ENCODE results near the gene KIF12.

The KIF12 gene

DNA sequence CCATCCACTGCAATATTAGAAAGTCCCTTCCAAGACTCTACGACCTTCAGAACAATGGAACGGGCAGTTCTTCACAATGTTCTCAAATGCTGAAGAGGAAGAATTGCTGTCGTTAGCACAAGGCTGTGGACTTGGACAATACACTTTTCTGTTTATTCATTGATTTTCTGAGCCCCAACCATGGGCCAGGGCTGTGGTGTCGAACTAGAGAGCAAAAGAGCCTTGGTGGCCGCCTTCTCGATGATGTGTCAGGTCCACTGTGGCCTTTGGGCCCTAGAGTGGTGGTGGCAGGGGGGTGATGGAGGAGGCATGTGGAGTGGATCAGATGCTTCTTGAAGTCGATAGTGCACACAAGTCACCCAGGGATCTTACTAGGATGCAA is 18.5 kb upstream of the KIF12 start:
- Mint-ChIP-seq H3K9me3 (no peaks in the 10 kb centered on the region), H3K4me3 (no peak overlapping the region), H3K36me3 (ENCODE audit: low read depth) (no peaks in the 10 kb centered on the region)

GRCh38 chr9:114116126-114116747 is 17.1 kb upstream of the KIF12 start:
- no peaks in the 10 kb centered on the region for H3K9me3 Mint-ChIP-seq
- H3K27ac Mint-ChIP-seq = no peak overlapping the region
- H3K27me3 Mint-ChIP-seq (ENCODE audit: low read depth) = peaks cover 23% of the 10 kb centered on the region

More for the DNA sequence above, 18.5 kb upstream of the KIF12 start:
- no peak overlapping the region for H3K27ac Mint-ChIP-seq
- H3K4me1 Mint-ChIP-seq (ENCODE audit: low read depth) = no peaks in the 10 kb centered on the region
- H3K27me3 Mint-ChIP-seq (ENCODE audit: low read depth) = peaks cover 21% of the 10 kb centered on the region

GRCh38 chr9:114115654-114116125 is 16.6 kb upstream of the KIF12 start:
- H3K36me3 Mint-ChIP-seq (ENCODE audit: low read depth) = no peaks in the 10 kb centered on the region
- H3K9me3 Mint-ChIP-seq = no peaks in the 10 kb centered on the region
- H3K4me1 Mint-ChIP-seq (ENCODE audit: low read depth) = no peaks in the 10 kb centered on the region
- peaks cover 23% of the 10 kb centered on the region for H3K27me3 Mint-ChIP-seq (ENCODE audit: low read depth)
- H3K27ac Mint-ChIP-seq = no peak overlapping the region
- no peak overlapping the region for H3K4me3 Mint-ChIP-seq

More at GRCh38 chr9:114116126-114116747, 17.1 kb upstream of the KIF12 start:
- no peak overlapping the region for H3K4me3 Mint-ChIP-seq
- H3K36me3 Mint-ChIP-seq (ENCODE audit: low read depth) = no peaks in the 10 kb centered on the region
- H3K4me1 Mint-ChIP-seq (ENCODE audit: low read depth) = no peaks in the 10 kb centered on the region

GRCh38 chr9:114114364-114114763 is 15.3 kb upstream of the KIF12 start:
- Mint-ChIP-seq H3K9me3 (no peaks in the 10 kb centered on the region), H3K4me3 (no peak overlapping the region), H3K36me3 (ENCODE audit: low read depth) (no peaks in the 10 kb centered on the region), H3K4me1 (ENCODE audit: low read depth) (no peaks in the 10 kb centered on the region), H3K27me3 (ENCODE audit: low read depth) (peaks cover 22% of the 10 kb centered on the region), H3K27ac (no peak overlapping the region)

DNA sequence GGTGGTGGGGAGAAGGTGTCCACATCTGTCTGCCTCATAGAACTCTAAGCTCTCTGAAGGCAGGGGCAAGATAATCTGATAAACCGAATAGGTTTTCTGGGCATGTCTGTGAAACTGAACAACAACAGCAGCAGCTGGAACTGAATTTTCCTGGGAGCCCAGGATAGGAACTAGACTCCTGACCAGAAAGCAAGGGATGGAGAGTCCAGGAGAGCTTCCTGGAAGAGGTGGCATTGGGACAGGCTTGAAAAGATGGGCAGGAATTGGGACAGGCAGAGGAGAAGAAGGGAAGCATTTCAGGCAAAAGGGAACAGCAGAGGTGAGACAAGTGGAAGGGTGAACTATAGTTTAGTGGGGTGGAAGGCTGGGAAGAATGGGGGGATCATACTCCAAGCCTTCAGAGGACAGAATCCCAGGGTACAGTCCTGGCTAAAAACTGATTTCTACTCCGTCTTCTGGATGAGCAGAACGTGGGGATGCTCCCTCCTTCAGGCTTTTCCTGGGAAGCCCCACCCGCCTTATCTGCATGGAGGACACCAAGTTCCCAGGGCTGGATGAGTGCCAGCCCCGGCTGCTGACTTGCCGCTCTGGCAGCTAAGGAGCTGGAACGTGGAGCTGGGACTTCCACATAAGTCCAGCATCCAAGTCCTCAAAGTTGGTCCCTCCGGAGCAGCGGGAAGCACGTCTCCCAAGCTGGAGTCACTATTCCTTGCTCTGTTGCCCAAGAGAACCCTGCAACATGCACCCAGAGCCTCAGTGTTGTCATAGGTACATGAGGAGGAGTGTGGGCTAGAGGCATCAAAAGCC is 13.9 kb upstream of the KIF12 start:
- Mint-ChIP-seq H3K36me3 (ENCODE audit: low read depth) (no peaks in the 10 kb centered on the region), H3K27me3 (ENCODE audit: low read depth) (peaks cover 22% of the 10 kb centered on the region), H3K27ac (no peak overlapping the region), H3K4me1 (ENCODE audit: low read depth) (no peaks in the 10 kb centered on the region), H3K9me3 (no peaks in the 10 kb centered on the region), H3K4me3 (no peak overlapping the region)

GRCh38 chr9:114112325-114112724 is 13.2 kb upstream of the KIF12 start:
- Mint-ChIP-seq H3K9me3 (no peaks in the 10 kb centered on the region), H3K27me3 (ENCODE audit: low read depth) (peaks cover 25% of the 10 kb centered on the region), H3K27ac (no peak overlapping the region), H3K4me3 (no peak overlapping the region), H3K4me1 (ENCODE audit: low read depth) (no peaks in the 10 kb centered on the region), H3K36me3 (ENCODE audit: low read depth) (no peaks in the 10 kb centered on the region)

GRCh38 chr9:114110180-114110579 is 11.1 kb upstream of the KIF12 start:
- Mint-ChIP-seq H3K4me1 (ENCODE audit: low read depth) (no peaks in the 10 kb centered on the region), H3K27ac (no peak overlapping the region), H3K36me3 (ENCODE audit: low read depth) (no peaks in the 10 kb centered on the region), H3K4me3 (no peak overlapping the region), H3K27me3 (ENCODE audit: low read depth) (peaks cover 37% of the 10 kb centered on the region), H3K9me3 (no peaks in the 10 kb centered on the region)

DNA sequence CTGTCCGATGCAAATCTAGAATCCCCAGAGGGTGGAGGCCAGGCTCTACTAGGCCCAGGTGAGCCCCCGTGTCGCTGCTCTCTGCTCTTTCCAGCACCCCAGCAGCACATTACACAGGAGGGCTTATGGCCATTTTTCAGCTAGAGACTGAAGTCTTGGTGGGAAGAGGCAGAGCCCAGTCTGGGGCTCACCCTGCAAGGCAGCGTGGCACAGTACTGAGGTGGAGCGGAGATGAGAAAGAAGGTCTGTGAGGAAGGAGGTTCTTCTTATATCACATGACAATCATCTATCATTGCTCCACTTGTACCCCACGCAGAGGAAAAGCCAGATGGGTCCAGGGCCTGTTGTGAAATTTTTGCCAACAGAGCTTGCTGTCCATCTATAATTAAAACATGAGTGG is 10.0 kb upstream of the KIF12 start:
- no peaks in the 10 kb centered on the region for H3K36me3 Mint-ChIP-seq (ENCODE audit: low read depth)

GRCh38 chr9:114108016-114108833 is 9.1 kb upstream of the KIF12 start:
- Mint-ChIP-seq H3K36me3 (ENCODE audit: low read depth) (no peaks in the 10 kb centered on the region), H3K4me1 (ENCODE audit: low read depth) (no peaks in the 10 kb centered on the region), H3K27ac (no peak overlapping the region), H3K4me3 (no peak overlapping the region), H3K27me3 (ENCODE audit: low read depth) (peaks cover 41% of the 10 kb centered on the region), H3K9me3 (no peaks in the 10 kb centered on the region)

More for the DNA sequence above, 10.0 kb upstream of the KIF12 start:
- Mint-ChIP-seq H3K27ac (no peak overlapping the region), H3K4me1 (ENCODE audit: low read depth) (no peaks in the 10 kb centered on the region), H3K27me3 (ENCODE audit: low read depth) (peaks cover 43% of the 10 kb centered on the region), H3K4me3 (no peak overlapping the region), H3K9me3 (no peaks in the 10 kb centered on the region)

- Mint-ChIP-seq H3K27me3 (ENCODE audit: low read depth) (peaks cover 34% of the 10 kb centered on the region), H3K4me1 (ENCODE audit: low read depth) (no peaks in the 10 kb centered on the region)
These were observed 8.4 kb upstream of the KIF12 start for GRCh38 chr9:114107286-114108001.

DNA sequence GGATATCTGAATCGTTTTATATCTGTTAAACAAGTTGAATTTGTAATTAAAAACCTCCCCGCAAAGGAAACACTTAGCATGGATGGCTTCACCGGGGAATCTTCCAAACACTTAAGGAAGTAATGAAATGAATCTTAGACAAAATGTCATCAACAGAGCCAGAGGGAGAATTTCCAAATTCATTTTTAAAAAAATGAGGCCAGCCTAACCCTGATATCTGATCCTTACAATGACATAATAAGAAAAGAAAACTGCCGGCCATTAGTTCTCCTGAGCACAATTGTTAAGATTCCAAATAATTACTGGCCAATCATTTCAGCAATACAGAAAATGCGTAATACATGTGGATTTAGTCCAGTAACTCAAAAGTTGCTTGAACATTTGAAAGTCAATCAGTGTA is 6.1 kb upstream of the KIF12 start:
- Mint-ChIP-seq H3K27me3 (ENCODE audit: low read depth) (peaks cover 32% of the 10 kb centered on the region), H3K27ac (no peak overlapping the region), H3K4me1 (ENCODE audit: low read depth) (no peaks in the 10 kb centered on the region), H3K9me3 (no peaks in the 10 kb centered on the region), H3K4me3 (no peak overlapping the region), H3K36me3 (ENCODE audit: low read depth) (no peaks in the 10 kb centered on the region)

More at GRCh38 chr9:114107286-114108001, 8.4 kb upstream of the KIF12 start:
- Mint-ChIP-seq H3K27ac (no peak overlapping the region), H3K4me3 (no peak overlapping the region), H3K9me3 (no peaks in the 10 kb centered on the region), H3K36me3 (ENCODE audit: low read depth) (no peaks in the 10 kb centered on the region)

DNA sequence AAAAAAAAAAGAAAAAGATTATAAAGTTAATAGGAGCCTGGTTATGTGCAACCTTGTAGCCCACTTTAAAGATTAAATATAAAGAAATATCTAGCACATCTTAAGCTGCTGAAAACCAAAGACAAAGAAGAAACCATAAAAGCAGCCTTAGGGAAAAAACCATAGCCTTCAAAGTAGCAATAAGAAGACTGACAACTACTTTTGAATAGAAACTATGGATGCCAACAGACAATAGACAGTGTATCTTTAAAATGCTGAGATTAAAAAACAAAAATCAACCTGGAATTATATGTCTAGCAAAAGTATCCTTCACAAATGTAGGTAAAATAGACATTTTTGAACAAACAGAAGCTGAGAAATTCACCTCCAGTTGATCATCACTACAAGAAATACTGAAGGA is 3.4 kb upstream of the KIF12 start:
- Mint-ChIP-seq H3K27me3 (ENCODE audit: low read depth) (peaks cover 44% of the 10 kb centered on the region), H3K4me1 (ENCODE audit: low read depth) (no peaks in the 10 kb centered on the region)

DNA sequence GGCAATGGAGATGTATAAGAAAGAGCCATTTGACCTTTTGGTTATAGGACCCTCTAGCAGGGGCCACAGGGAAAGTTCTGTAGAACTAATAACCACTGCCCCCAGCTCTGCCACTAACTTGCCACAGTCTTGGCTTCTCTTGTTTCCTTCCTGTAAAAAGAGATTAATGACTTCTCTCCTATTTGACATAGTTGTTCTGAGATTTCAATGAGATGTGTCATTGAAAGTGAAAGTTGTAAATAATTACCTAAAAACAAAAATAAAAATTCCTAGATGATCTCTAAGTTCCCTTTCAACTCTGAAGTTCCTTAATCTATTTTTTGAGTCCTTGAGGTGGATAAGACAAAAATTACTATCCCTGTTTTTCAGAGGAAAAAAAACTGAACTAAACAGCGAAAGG is 1.4 kb upstream of the KIF12 start:
- Mint-ChIP-seq H3K27me3 (ENCODE audit: low read depth) (peaks cover 44% of the 10 kb centered on the region), H3K36me3 (ENCODE audit: low read depth) (no peaks in the 10 kb centered on the region), H3K4me3 (no peak overlapping the region), H3K9me3 (no peaks in the 10 kb centered on the region), H3K27ac (no peak overlapping the region), H3K4me1 (ENCODE audit: low read depth) (no peaks in the 10 kb centered on the region)

More for the DNA sequence above, 3.4 kb upstream of the KIF12 start:
- Mint-ChIP-seq H3K27ac (no peak overlapping the region), H3K9me3 (no peaks in the 10 kb centered on the region), H3K36me3 (ENCODE audit: low read depth) (no peaks in the 10 kb centered on the region), H3K4me3 (no peak overlapping the region)

DNA sequence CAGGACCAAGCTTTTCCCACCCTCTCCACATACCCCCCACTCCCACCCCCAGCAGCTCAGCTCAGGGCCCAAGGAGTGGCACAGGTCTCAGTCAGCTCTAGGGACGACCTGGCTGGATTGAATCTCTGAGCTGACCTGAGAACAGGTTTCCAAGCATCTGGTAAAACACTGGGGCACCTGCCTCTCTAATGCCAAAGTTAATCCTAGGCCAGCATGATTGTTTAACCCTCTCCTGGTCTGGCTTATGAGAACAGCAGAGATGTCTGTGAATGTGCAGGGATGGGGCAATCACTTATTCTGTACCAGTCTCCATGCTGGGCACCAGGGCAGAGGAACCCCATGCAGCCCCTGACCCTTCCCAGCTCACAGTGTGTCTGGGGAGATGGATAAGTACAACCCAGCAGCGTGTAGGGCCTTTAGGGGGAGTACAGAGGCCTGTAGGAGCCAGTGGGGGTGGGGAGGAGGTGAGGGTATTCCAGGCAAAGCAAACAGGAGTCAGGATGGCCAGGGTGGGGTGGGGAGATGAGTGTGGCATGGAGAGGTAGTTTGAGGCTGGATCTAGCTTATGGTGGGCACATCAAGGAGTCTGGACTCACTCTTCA is 678 bp upstream of the KIF12 start:
- Mint-ChIP-seq H3K36me3 (ENCODE audit: low read depth) (no peaks in the 10 kb centered on the region), H3K27me3 (ENCODE audit: low read depth) (peaks cover 37% of the 10 kb centered on the region), H3K9me3 (no peaks in the 10 kb centered on the region), H3K4me3 (no peak overlapping the region), H3K4me1 (ENCODE audit: low read depth) (no peaks in the 10 kb centered on the region), H3K27ac (no peak overlapping the region)

Measured in T-helper 1 cell treated with Interleukin-12 subunit alpha and Interleukin-12 subunit beta and Interleukin-4 antibody, amounts not matched to agents 30 μg/mL and 1 μg/mL, for 36 hours (primary cell).